ENCODE measurements around the gene TXK.
"Not testable (repeated sequence)": the region's sequence is repeated elsewhere in the genome, so short reads cannot be mapped to it uniquely, and the experiment has no call there.

The TXK gene

GRCh38 chr4:48134081-48134480 is at the start of gene TXK:
TXK (minus strand) TSS chr4:48134250; CDS start chr4:48134170, 80 bp downstream.
- no peak for DNase-seq (ENCODE audit: low spot score)

DNA sequence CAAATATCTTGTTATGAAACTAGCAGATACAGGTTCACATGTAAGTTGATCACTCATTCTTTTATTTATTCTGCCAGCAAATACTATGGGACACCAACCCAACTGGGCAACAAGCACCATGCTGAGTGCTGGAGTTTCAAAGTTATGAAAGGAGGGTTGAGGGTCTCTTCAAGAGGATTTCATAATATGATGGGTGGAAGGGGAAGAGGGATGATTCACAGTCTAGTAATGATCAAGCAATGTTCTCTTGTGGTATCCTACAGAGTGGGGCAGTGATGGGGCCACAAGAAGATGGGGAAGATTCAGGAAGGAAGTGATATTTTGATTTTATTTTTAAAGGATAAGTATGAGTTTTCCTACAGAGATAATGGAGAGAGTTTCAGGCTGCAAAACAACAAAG is 46.2 kb upstream of the TXK start:
- no peak for DNase-seq (ENCODE audit: low spot score)

- DNase-seq (ENCODE audit: low spot score): no peak
Observed at GRCh38 chr4:48178931-48179330, 44.9 kb upstream of the TXK start.

GRCh38 chr4:48175806-48176205 is 41.8 kb upstream of the TXK start:
- no peak for DNase-seq (ENCODE audit: low spot score)

DNA sequence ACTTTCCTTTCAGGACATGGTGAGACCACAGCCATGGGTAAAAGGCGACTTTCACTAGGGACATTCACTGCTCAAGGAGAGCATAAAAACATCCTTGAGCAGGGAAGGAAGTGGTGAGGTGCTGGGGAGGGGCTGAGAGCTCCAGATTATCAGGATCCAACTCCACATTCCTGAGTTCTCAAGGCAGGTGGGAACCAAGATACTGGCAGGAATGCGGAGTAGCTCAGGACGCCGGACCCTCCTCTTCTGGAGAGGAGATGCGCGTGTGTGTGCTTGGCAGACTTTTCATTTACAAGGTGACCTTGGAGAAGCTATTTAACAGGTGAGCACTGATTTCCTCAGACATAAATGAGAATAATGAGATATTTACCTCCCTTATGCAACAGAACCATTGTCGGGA is 41.3 kb upstream of the TXK start:
- peak; percentile 41 for DNase-seq (ENCODE audit: low spot score)

- DNase-seq (ENCODE audit: low spot score): no peak
Observed at GRCh38 chr4:48173056-48173991, 39.3 kb upstream of the TXK start.

- DNase-seq (ENCODE audit: low spot score): no peak
Observed at GRCh38 chr4:48172651-48173050, 38.6 kb upstream of the TXK start.

DNA sequence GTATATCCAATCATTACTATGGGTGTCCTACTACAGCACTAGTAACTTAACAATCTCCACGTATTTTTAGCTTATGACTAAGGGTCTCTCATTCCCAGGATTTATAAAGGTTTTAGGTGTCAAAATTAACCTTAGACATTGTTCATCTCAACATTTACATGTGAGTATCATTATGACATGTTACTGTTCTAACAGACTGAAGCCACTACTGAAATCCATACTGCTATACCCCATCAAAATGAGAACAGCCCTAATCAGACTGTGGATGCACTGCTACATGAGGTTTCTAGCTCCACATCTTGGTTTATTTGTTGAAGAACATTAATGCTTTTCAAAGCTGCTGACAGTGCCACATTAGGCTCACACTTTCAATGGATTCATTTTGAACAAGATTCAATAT is 35.6 kb upstream of the TXK start:
- DNase-seq (ENCODE audit: low spot score): no peak

GRCh38 chr4:48167538-48168263 is 33.7 kb upstream of the TXK start:
- DNase-seq (ENCODE audit: low spot score): no peak

DNA sequence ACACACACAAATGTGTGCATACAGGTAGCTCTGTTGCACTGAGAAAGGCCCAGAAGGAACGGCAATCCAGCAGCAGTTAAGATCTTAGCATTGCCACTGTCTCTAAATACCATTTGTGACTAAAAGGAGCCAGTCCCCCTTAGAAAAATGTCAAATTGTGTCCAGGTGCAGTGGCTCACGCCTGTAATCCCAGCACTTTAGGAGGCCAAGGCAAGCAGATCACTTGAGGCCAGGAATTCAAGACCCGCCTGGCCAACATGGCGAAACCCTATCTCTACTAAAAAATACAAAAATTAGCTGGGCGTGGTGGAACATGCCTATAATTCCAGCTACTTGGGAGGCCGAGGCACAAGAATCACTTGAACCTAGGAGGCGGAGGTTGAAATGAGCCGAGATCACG is 30.5 kb upstream of the TXK start:
- DNase-seq (ENCODE audit: low spot score): not testable (repeated sequence)

DNA sequence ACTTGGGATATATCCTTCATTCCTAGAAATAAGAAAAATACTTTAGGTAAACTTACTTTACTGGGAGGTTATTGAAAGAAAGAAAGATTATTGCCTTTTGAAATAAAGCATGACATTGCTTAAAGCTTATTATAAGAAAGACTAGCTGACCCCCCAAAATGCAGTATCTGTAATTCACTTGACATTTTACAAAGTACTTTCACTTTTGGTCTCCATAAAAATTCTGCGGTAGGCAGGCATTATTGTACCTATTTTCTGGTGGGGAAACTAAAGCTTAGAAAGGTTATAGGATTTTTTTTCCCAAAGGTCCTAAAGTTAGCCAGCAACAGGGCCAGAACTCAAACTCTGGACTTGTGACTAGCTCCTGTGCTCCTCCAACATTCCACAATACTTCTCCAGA is 29.7 kb upstream of the TXK start:
- no peak for DNase-seq (ENCODE audit: low spot score)

DNA sequence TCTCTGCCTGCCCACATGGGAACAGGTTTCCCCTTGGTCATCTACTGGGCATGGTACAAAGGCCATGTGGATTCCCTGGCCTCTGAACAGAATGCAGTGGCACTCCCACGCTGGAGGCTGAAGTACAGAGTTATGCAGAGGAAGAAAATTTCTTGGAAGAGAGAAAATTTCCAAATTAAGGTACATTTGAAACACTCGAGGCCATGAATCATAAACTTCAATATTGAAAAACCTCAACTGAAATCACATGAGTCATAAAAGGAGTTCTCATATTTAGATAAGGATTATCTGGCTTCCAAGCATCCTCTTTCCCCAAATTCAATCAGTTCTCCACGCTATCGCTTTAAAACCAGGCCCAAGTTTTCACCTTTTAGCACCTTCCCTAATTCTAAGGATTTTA is 28.1 kb upstream of the TXK start:
- DNase-seq (ENCODE audit: low spot score): no peak

- DNase-seq (ENCODE audit: low spot score): no peak
Observed at GRCh38 chr4:48157271-48157670, 23.2 kb upstream of the TXK start.

GRCh38 chr4:48156423-48156822 is 22.4 kb upstream of the TXK start:
- no peak for DNase-seq (ENCODE audit: low spot score)

- DNase-seq (ENCODE audit: low spot score): no peak
Observed at GRCh38 chr4:48153791-48154550, 19.9 kb upstream of the TXK start.

DNA sequence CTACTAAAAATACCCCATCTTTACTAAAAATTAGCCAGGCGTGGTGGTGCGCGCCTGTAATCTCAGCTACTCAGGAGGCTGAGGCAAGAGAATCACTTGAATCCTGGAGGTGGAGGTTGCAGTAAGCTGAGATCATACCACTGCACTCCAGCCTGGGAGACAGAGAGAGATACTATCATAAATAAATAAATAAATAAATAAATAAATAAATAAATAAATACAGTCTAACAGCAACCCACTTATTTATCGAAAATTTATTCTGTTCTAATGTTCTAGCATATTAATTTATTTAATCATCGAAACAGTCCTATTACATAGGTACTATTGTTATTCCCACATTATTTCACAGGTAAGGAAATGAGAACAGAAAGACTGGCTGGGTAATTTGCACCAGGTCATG is 18.2 kb upstream of the TXK start:
- no peak for DNase-seq (ENCODE audit: low spot score)

DNA sequence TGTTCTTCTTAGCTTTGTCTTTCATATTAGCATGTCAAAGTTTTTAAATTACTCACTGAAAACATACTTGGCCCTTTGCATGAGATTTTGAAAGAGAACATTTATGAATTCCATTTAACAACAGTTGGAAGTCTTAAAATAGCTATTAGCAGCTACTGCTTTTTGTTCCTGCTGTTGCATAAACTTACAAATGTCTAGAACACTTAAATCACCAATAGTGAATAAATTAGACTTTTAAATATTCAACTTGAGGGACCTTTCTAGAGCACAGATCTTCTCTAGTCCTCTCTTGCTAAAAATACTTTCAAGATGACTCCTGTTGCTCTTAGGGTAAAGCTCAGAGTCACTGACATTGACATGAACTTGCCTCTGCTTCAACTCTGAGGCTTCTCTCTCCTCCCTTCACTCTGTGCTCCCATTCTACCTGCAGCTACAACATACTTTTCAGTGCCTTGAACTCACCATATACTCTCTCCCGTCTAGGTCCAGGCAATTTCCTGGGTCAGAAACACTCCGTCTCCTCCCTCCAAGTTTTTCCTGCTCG is 15.8 kb upstream of the TXK start:
- DNase-seq (ENCODE audit: low spot score): no peak

DNA sequence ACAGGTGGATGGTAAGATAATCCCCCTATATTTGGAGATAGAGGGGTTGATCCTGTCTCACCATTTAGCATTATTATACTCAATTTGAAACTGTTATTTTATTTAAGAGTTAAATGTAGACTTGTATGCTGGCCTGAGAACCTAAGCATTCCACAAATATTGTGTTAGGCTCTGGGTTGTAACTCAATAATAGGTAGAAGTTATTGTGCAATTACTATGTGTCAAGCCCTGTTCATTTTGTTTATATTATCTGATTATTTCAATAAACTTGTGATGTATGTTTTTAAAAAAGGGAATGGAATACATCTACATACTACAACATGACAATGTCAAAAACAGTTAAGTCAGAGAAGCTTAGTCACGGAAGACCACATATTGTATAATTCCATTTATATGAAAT is 13.6 kb upstream of the TXK start:
- no peak for DNase-seq (ENCODE audit: low spot score)

DNA sequence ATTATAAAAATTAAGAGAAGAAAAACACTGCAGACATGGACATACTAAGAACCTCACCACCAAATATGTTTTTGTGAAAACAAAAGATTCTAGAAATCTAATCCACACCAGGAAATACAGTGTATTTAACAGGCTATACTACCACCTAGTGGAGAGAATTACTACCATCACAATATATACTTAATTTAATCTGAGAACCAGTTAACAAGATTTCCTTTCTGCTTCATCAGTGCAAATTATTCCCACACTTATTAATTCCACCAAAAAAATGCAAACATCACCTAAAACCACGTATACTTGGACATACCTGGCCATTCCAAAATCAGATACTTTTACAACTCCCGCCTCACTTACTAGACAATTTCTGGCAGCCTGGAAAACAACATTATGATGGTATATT is 7.0 kb upstream of the TXK start:
- peak; percentile 29 for DNase-seq (ENCODE audit: low spot score)

GRCh38 chr4:48139691-48140090 is 5.6 kb upstream of the TXK start:
- DNase-seq (ENCODE audit: low spot score): no peak

- no peak for DNase-seq (ENCODE audit: low spot score)
Observed at GRCh38 chr4:48138936-48139335, 4.9 kb upstream of the TXK start.

DNA sequence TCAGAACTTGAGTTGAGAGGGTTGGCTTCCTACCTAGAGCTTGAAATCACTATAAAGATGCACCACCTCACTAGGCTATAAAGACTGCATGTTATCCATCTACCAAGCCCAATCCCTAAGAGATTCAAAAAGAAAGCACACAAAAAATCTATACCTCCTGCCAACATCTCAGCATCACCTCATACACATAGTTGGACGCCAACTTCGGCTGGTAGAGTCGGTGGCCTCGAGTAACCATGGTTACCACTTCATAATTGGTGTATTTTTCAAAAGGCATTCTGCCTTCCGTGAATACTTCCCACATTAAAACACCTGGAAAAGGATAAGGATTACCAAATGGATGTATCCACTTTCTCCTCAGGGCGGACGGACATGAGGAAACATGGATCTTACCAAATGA is 4.5 kb upstream of the TXK start:
- DNase-seq (ENCODE audit: low spot score): no peak

Measured in iPS-NIHi11 (cell line).